Body of pancreas (tissue), 4 donors: ENCODE results near the gene CRYBA1.

Experiments used
- POLR2A ChIP-seq, 3 donors: fragments of 450-650 bp; IDR thresholded peaks; one replicate each; pipeline ENCODE4 v1.6.1; 2016; ENCODE audit warnings: antibody characterized with exemption in 3 of 3, mild to moderate bottlenecking in 2 of 3
- TF ChIP-seq, protein P1 (sequence below), 7 experiments: fragments of 450-650 bp in 4 of 7; fragments of 200-600 bp in 3 of 7; sonication (generic) in 3 of 7; IDR thresholded peaks; one replicate each; pipeline ENCODE4 v1.5.1; 2016 to 2019; ENCODE audit warnings: antibody characterized with exemption in 7 of 7

DNA sequence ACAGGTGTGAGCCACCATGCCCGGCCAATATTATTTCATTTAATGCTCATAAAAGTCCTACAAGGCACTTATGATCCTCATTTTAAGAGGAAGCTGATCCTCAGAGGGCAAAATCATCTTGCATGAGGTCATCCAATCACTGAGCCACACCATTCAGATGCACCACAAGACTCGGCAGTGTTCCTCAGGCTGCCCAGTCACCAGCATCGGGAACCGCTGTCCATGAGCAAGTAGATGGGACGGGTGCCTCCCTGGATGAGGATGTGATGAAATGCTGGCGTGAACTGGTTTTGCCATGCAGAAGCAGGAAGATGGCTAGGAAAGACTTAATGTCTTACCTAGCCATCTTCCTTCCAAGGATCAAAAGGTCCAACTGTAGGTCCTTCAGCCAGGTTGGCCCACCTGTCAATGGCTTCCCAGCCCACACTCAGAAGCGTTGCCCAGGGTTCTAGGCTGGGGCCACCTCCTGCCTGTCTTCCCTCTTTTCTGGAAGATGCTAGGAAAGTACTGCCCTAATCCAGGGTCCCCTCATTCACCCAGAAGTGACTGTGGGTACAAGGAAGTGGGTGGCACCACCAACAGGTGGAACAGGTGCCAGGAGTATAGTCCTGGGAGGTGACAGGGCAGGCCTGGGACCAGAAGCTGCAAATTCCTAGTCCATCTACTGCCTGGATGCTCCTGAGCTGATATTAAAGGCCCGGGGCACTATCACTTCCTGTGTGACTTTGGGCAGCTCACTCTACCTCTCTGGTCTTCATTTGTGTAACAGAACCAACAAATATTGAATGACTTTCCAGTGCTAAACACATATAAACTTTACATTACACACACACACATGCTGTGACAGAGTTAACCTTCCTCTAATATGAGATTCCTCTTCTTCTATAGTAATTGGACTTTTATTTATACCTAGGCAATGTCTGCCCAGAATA lies 32.2 kb upstream of the CRYBA1 start:
- TF ChIP-seq, protein P1, sequence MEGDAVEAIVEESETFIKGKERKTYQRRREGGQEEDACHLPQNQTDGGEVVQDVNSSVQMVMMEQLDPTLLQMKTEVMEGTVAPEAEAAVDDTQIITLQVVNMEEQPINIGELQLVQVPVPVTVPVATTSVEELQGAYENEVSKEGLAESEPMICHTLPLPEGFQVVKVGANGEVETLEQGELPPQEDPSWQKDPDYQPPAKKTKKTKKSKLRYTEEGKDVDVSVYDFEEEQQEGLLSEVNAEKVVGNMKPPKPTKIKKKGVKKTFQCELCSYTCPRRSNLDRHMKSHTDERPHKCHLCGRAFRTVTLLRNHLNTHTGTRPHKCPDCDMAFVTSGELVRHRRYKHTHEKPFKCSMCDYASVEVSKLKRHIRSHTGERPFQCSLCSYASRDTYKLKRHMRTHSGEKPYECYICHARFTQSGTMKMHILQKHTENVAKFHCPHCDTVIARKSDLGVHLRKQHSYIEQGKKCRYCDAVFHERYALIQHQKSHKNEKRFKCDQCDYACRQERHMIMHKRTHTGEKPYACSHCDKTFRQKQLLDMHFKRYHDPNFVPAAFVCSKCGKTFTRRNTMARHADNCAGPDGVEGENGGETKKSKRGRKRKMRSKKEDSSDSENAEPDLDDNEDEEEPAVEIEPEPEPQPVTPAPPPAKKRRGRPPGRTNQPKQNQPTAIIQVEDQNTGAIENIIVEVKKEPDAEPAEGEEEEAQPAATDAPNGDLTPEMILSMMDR (IDR thresholded peaks at IDR 0.05): no peak
- TF ChIP-seq POLR2A (IDR thresholded peaks at IDR 0.05): no peak
